ENCODE results near the gene MAFG.

Gene MAFG

GRCh38 chr17:81899514-81900166 is 27.9 kb downstream of the MAFG start:
- no peak for DNase-seq (ENCODE audit: low read depth in 3 of 3, low spot score in 1 of 3)

GRCh38 chr17:81898885-81899284 is 28.6 kb downstream of the MAFG start:
- no peak for DNase-seq (ENCODE audit: low read depth in 3 of 3, low spot score in 1 of 3)

- DNase-seq (ENCODE audit: low read depth in 3 of 3, low spot score in 1 of 3), result no peak
Observed at GRCh38 chr17:81898029-81898866, 29.3 kb downstream of the MAFG start.

- DNase-seq (ENCODE audit: low read depth in 3 of 3, low spot score in 1 of 3), result no peak
Observed at GRCh38 chr17:81895400-81895799, 32.1 kb downstream of the MAFG start.

- DNase-seq (ENCODE audit: low read depth in 3 of 3, low spot score in 1 of 3), result no peak
Observed at GRCh38 chr17:81891303-81891552, 36.3 kb downstream of the MAFG start.

GRCh38 chr17:81890447-81891302 is 36.9 kb downstream of the MAFG start:
- no peak for DNase-seq (ENCODE audit: low read depth in 3 of 3, low spot score in 1 of 3)

GRCh38 chr17:81889602-81890001 is 37.9 kb downstream of the MAFG start:
- DNase-seq (ENCODE audit: low read depth in 3 of 3, low spot score in 1 of 3), result no peak

GRCh38 chr17:81888988-81889595 is 38.4 kb downstream of the MAFG start:
- DNase-seq (ENCODE audit: low read depth in 3 of 3, low spot score in 1 of 3), result no peak

- no peak for DNase-seq (ENCODE audit: low read depth in 3 of 3, low spot score in 1 of 3)
Observed at GRCh38 chr17:81888105-81888987, 39.2 kb downstream of the MAFG start.

GRCh38 chr17:81885869-81886548 is 41.5 kb downstream of the MAFG start:
- DNase-seq (ENCODE audit: low read depth in 3 of 3, low spot score in 1 of 3), result no peak

GRCh38 chr17:81885454-81885853 is 42.1 kb downstream of the MAFG start:
- no peak for DNase-seq (ENCODE audit: low read depth in 3 of 3, low spot score in 1 of 3)

GRCh38 chr17:81884968-81885367 is 42.6 kb downstream of the MAFG start:
- no peak for DNase-seq (ENCODE audit: low read depth in 3 of 3, low spot score in 1 of 3)

GRCh38 chr17:81884520-81884919 is 43.0 kb downstream of the MAFG start:
- DNase-seq (ENCODE audit: low read depth in 3 of 3, low spot score in 1 of 3), result no peak

- DNase-seq (ENCODE audit: low read depth in 3 of 3, low spot score in 1 of 3), result no peak
Observed at GRCh38 chr17:81879121-81879520, 48.4 kb downstream of the MAFG start.

GRCh38 chr17:81878294-81878693 is 49.2 kb downstream of the MAFG start:
- no peak for DNase-seq (ENCODE audit: low read depth in 3 of 3, low spot score in 1 of 3)

GRCh38 chr17:81877569-81877968 is 50.0 kb downstream of the MAFG start:
- no peak for DNase-seq (ENCODE audit: low read depth in 3 of 3, low spot score in 1 of 3)

GRCh38 chr17:81871387-81872230 is 55.9 kb downstream of the MAFG start:
- peak; percentile 90 to 93 (median 93) for DNase-seq (ENCODE audit: low read depth in 3 of 3, low spot score in 1 of 3)

GRCh38 chr17:81870981-81871386 is 56.6 kb downstream of the MAFG start, which contains the start of gene ARHGDIA:
TSS of gene ARHGDIA (minus strand) at chr17:81871337. CDS start at chr17:81869930, 1,407 bp downstream.
- no peak for DNase-seq (ENCODE audit: low read depth in 3 of 3, low spot score in 1 of 3)

Measured in stimulated activated CD4-positive, alpha-beta T cell treated with anti-CD3 and anti-CD28 coated beads, TNF-alpha, amount 100 ng/mL, for 1 hour (primary cell).